ENCODE data around the gene IGSF23.

IGSF23 gene

GRCh38 chr19:44647144-44647543, 33.8 kb downstream of the IGSF23 start:
- no peaks in the 10 kb centered on the region for H3K27me3 ChIP-seq (ENCODE audit: control insufficient read depth in 1 of 2, insufficient read depth in 2 of 2, low read length in 2 of 2)
- H3K36me3 ChIP-seq (ENCODE audit: control insufficient read depth in 1 of 2, insufficient read depth in 2 of 2, low read length in 2 of 2): peaks cover 21 to 48% of the 10 kb centered on the region in 2 donors
- no peak overlapping the region for H3K9ac ChIP-seq (ENCODE audit: low read depth in 1 of 2, low read length in 2 of 2)
- H3K4me3 ChIP-seq (ENCODE audit: low read depth in 1 of 2, low read length in 2 of 2): no peak overlapping the region
- H3K27ac ChIP-seq (ENCODE audit: low read depth, low read length): no peak overlapping the region
- H3K4me1 ChIP-seq (ENCODE audit: control insufficient read depth in 1 of 2, insufficient read depth in 2 of 2, low read length in 2 of 2): peaks cover 7 to 10% of the 10 kb centered on the region in 2 donors
- no peaks in the 10 kb centered on the region for H3K9me3 ChIP-seq (ENCODE audit: control insufficient read depth in 1 of 2, low read length in 2 of 2)

- no peak overlapping the region for H3K9ac ChIP-seq (ENCODE audit: low read depth in 1 of 2, low read length in 2 of 2)
- H3K27me3 ChIP-seq (ENCODE audit: control insufficient read depth in 1 of 2, insufficient read depth in 2 of 2, low read length in 2 of 2): no peaks in the 10 kb centered on the region
- peaks cover 7 to 8% of the 10 kb centered on the region in 2 donors for H3K4me1 ChIP-seq (ENCODE audit: control insufficient read depth in 1 of 2, insufficient read depth in 2 of 2, low read length in 2 of 2)
- H3K27ac ChIP-seq (ENCODE audit: low read depth, low read length): no peak overlapping the region
- no peaks in the 10 kb centered on the region for H3K9me3 ChIP-seq (ENCODE audit: control insufficient read depth in 1 of 2, low read length in 2 of 2)
- peaks cover 25 to 56% of the 10 kb centered on the region in 2 donors for H3K36me3 ChIP-seq (ENCODE audit: control insufficient read depth in 1 of 2, insufficient read depth in 2 of 2, low read length in 2 of 2)
- no peak overlapping the region for H3K4me3 ChIP-seq (ENCODE audit: low read depth in 1 of 2, low read length in 2 of 2)
Observed at GRCh38 chr19:44648631-44649251, 35.4 kb downstream of the IGSF23 start.

- Histone ChIP-seq H3K4me3 (ENCODE audit: low read depth in 1 of 2, low read length in 2 of 2) (no peak overlapping the region), H3K36me3 (ENCODE audit: control insufficient read depth in 1 of 2, insufficient read depth in 2 of 2, low read length in 2 of 2) (peaks cover 25 to 56% of the 10 kb centered on the region in 2 donors), H3K9ac (ENCODE audit: low read depth in 1 of 2, low read length in 2 of 2) (no peak overlapping the region), H3K4me1 (ENCODE audit: control insufficient read depth in 1 of 2, insufficient read depth in 2 of 2, low read length in 2 of 2) (peaks cover 4 to 7% of the 10 kb centered on the region in 2 donors), H3K27ac (ENCODE audit: low read depth, low read length) (no peak overlapping the region), H3K27me3 (ENCODE audit: control insufficient read depth in 1 of 2, insufficient read depth in 2 of 2, low read length in 2 of 2) (no peaks in the 10 kb centered on the region), H3K9me3 (ENCODE audit: control insufficient read depth in 1 of 2, low read length in 2 of 2) (no peaks in the 10 kb centered on the region)
Observed at GRCh38 chr19:44649578-44650145, 36.3 kb downstream of the IGSF23 start.

GRCh38 chr19:44653343-44653742, 40.0 kb downstream of the IGSF23 start:
- peaks cover 36 to 70% of the 10 kb centered on the region in 2 donors for H3K36me3 ChIP-seq (ENCODE audit: control insufficient read depth in 1 of 2, insufficient read depth in 2 of 2, low read length in 2 of 2)
- H3K4me3 ChIP-seq (ENCODE audit: low read depth in 1 of 2, low read length in 2 of 2): no peak overlapping the region
- H3K4me1 ChIP-seq (ENCODE audit: control insufficient read depth in 1 of 2, insufficient read depth in 2 of 2, low read length in 2 of 2): peaks cover under 1 to 1% of the 10 kb centered on the region in 2 donors
- H3K9me3 ChIP-seq (ENCODE audit: control insufficient read depth in 1 of 2, low read length in 2 of 2): no peaks in the 10 kb centered on the region
- no peaks in the 10 kb centered on the region for H3K27me3 ChIP-seq (ENCODE audit: control insufficient read depth in 1 of 2, insufficient read depth in 2 of 2, low read length in 2 of 2)
- no peak overlapping the region for H3K9ac ChIP-seq (ENCODE audit: low read depth in 1 of 2, low read length in 2 of 2)
- no peak overlapping the region for H3K27ac ChIP-seq (ENCODE audit: low read depth, low read length)

- Histone ChIP-seq H3K36me3 (ENCODE audit: control insufficient read depth in 1 of 2, insufficient read depth in 2 of 2, low read length in 2 of 2) (peaks cover 45 to 70% of the 10 kb centered on the region in 2 donors), H3K4me3 (ENCODE audit: low read depth in 1 of 2, low read length in 2 of 2) (no peak overlapping the region), H3K27me3 (ENCODE audit: control insufficient read depth in 1 of 2, insufficient read depth in 2 of 2, low read length in 2 of 2) (no peaks in the 10 kb centered on the region), H3K27ac (ENCODE audit: low read depth, low read length) (no peak overlapping the region), H3K9me3 (ENCODE audit: control insufficient read depth in 1 of 2, low read length in 2 of 2) (no peaks in the 10 kb centered on the region), H3K9ac (ENCODE audit: low read depth in 1 of 2, low read length in 2 of 2) (no peak overlapping the region), H3K4me1 (ENCODE audit: control insufficient read depth in 1 of 2, insufficient read depth in 2 of 2, low read length in 2 of 2) (no peaks in the 10 kb centered on the region)
Observed at GRCh38 chr19:44653977-44654774, 40.8 kb downstream of the IGSF23 start.

- Histone ChIP-seq H3K9ac (ENCODE audit: low read depth in 1 of 2, low read length in 2 of 2) (no peak overlapping the region), H3K9me3 (ENCODE audit: control insufficient read depth in 1 of 2, low read length in 2 of 2) (no peaks in the 10 kb centered on the region), H3K36me3 (ENCODE audit: control insufficient read depth in 1 of 2, insufficient read depth in 2 of 2, low read length in 2 of 2) (peaks cover 49 to 71% of the 10 kb centered on the region in 2 donors)
Observed at GRCh38 chr19:44657211-44657921, 44.0 kb downstream of the IGSF23 start.

GRCh38 chr19:44658069-44658733, 44.8 kb downstream of the IGSF23 start:
- Histone ChIP-seq H3K4me3 (ENCODE audit: low read depth in 1 of 2, low read length in 2 of 2) (no peak overlapping the region), H3K27me3 (ENCODE audit: control insufficient read depth in 1 of 2, insufficient read depth in 2 of 2, low read length in 2 of 2) (no peaks in the 10 kb centered on the region), H3K9me3 (ENCODE audit: control insufficient read depth in 1 of 2, low read length in 2 of 2) (no peaks in the 10 kb centered on the region), H3K36me3 (ENCODE audit: control insufficient read depth in 1 of 2, insufficient read depth in 2 of 2, low read length in 2 of 2) (peaks cover 45 to 74% of the 10 kb centered on the region in 2 donors), H3K4me1 (ENCODE audit: control insufficient read depth in 1 of 2, insufficient read depth in 2 of 2, low read length in 2 of 2) (no peaks in the 10 kb centered on the region), H3K27ac (ENCODE audit: low read depth, low read length) (no peak overlapping the region), H3K9ac (ENCODE audit: low read depth in 1 of 2, low read length in 2 of 2) (no peak overlapping the region)

More at GRCh38 chr19:44657211-44657921, 44.0 kb downstream of the IGSF23 start:
- Histone ChIP-seq H3K4me3 (ENCODE audit: low read depth in 1 of 2, low read length in 2 of 2) (no peak overlapping the region), H3K4me1 (ENCODE audit: control insufficient read depth in 1 of 2, insufficient read depth in 2 of 2, low read length in 2 of 2) (no peaks in the 10 kb centered on the region), H3K27me3 (ENCODE audit: control insufficient read depth in 1 of 2, insufficient read depth in 2 of 2, low read length in 2 of 2) (no peaks in the 10 kb centered on the region), H3K27ac (ENCODE audit: low read depth, low read length) (no peak overlapping the region)

- H3K9me3 ChIP-seq (ENCODE audit: control insufficient read depth in 1 of 2, low read length in 2 of 2): no peaks in the 10 kb centered on the region
- no peak overlapping the region for H3K27ac ChIP-seq (ENCODE audit: low read depth, low read length)
- H3K9ac ChIP-seq (ENCODE audit: low read depth in 1 of 2, low read length in 2 of 2): no peak overlapping the region
- H3K4me1 ChIP-seq (ENCODE audit: control insufficient read depth in 1 of 2, insufficient read depth in 2 of 2, low read length in 2 of 2): no peaks in the 10 kb centered on the region
- no peaks in the 10 kb centered on the region for H3K27me3 ChIP-seq (ENCODE audit: control insufficient read depth in 1 of 2, insufficient read depth in 2 of 2, low read length in 2 of 2)
- H3K4me3 ChIP-seq (ENCODE audit: low read depth in 1 of 2, low read length in 2 of 2): no peak overlapping the region
- H3K36me3 ChIP-seq (ENCODE audit: control insufficient read depth in 1 of 2, insufficient read depth in 2 of 2, low read length in 2 of 2): peaks cover 45 to 72% of the 10 kb centered on the region in 2 donors
Observed at GRCh38 chr19:44660081-44660480, 46.7 kb downstream of the IGSF23 start.

GRCh38 chr19:44661205-44661604, 47.8 kb downstream of the IGSF23 start:
- H3K4me3 ChIP-seq (ENCODE audit: low read depth in 1 of 2, low read length in 2 of 2): no peak overlapping the region
- no peak overlapping the region for H3K27ac ChIP-seq (ENCODE audit: low read depth, low read length)
- no peaks in the 10 kb centered on the region for H3K9me3 ChIP-seq (ENCODE audit: control insufficient read depth in 1 of 2, low read length in 2 of 2)
- H3K36me3 ChIP-seq (ENCODE audit: control insufficient read depth in 1 of 2, insufficient read depth in 2 of 2, low read length in 2 of 2): peaks cover 35 to 61% of the 10 kb centered on the region in 2 donors
- no peaks in the 10 kb centered on the region for H3K4me1 ChIP-seq (ENCODE audit: control insufficient read depth in 1 of 2, insufficient read depth in 2 of 2, low read length in 2 of 2)
- H3K9ac ChIP-seq (ENCODE audit: low read depth in 1 of 2, low read length in 2 of 2): no peak overlapping the region
- no peaks in the 10 kb centered on the region for H3K27me3 ChIP-seq (ENCODE audit: control insufficient read depth in 1 of 2, insufficient read depth in 2 of 2, low read length in 2 of 2)
